Right forelimb (tissue), 1 donor: ENCODE data around the gene IGSF21.

ENCODE experiments used
- DNase-seq: peaks from one replicate; pipeline ENCODE4 v3.0.0-alpha.2; 2018

Gene IGSF21

GRCh38 chr1:18376661-18377060, 269.1 kb downstream of the IGSF21 start:
- no peak for DNase-seq

DNA sequence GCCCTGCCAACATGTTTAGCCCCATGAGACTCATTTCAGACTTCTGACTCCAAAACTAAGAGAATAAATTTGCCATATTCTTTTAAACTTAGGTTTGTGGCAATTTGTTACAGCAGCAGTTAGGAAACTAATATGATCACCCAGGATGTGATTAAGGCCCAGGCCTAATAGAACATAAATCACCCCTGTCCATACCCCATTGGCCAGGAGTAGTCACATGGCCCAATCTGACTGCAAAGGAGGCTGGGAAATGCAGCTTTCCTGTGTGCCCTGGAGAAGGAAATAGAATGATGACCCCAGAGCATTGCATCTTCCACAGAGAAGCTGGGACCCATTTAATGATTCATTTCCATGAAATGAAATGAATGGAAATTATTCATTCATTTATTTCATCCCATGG, 272.7 kb downstream of the IGSF21 start:
- DNase-seq: no peak

DNA sequence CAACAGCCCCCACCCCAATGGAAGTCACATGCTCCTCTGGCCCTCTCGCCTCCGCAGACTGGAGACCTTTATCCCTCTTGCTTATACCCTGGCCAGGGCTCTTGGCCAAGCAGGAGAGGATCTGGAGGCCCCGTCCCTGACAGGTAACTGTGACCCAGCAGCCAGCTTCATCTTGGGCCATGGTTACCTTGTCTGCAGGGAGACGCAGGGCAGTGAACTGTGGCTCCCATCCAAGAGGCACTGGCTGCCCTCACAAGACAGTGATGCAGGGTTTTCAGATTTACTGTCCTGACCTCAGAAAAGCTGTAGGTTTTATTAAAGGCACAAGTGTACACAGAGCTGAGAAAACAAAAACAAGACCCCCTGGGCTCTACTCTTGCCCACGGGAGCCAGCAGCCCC, 276.5 kb downstream of the IGSF21 start:
- no peak for DNase-seq

DNA sequence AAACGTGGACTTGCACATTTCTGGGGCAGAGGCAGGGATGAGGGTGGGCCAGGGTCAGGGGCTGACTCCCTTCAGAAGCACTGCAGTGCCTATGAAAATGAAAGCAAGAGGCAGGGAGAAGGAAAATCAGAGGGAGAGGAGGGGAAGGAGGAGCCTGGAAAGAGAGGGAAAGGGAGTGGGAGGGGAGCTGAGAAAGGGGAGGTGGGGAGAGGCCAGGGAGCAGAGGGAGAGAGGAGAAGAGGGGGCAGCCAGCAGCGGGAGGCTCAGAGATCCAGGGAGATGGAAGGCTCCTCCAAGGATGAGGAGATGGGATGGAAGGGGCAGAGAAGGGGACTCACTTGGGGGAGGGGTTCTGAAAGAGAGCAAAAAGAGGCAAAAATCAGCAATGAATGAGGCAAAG, 276.9 kb downstream of the IGSF21 start:
- no peak for DNase-seq

DNA sequence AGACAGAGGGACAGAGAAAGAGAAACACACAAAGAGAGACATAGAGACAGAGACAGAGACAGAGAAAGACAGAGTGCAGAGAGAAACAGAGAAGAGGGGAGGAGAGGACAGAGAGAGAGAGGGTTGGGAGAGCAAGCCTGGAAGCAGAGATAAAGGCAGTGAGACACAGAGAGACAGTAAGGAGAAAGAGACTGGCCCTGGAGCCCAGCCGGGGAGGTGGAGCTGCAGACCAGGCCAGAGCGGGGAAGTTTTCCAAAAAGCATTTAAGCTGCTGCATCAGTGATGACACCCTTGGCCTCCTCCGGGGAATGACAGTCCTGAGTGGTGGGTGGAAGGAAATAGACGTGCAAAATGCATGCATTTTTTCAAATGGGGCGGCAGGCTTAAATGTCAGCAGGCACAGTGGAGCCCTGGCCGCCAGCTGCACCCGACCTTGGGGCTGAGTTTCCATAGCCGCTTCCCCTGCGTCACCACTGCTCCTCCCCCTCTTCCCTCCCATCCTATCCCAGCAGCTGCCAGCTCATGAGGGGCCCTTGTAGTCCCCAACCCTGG, 277.7 kb downstream of the IGSF21 start:
- peak; percentile 81 for DNase-seq

DNA sequence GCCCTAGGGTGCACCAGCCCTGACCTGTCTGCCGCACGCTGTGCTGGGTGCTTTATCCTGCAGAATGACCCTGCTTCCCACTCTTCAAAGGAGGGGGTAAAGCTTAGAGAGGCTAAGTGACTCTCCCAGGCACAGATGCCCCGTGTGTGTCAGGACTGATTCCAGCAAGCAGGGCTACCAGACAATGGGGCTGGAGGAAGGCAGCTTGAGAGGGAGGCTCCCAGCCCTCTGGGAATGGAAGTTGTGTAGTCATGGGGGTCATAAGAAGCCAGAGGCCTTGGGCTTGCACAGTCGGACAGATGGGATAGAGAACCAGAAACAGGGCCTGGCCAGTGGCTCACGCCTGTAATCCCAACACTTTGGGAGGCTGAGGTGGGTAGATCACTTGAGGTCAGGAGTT, 279.0 kb downstream of the IGSF21 start:
- no peak for DNase-seq

DNA sequence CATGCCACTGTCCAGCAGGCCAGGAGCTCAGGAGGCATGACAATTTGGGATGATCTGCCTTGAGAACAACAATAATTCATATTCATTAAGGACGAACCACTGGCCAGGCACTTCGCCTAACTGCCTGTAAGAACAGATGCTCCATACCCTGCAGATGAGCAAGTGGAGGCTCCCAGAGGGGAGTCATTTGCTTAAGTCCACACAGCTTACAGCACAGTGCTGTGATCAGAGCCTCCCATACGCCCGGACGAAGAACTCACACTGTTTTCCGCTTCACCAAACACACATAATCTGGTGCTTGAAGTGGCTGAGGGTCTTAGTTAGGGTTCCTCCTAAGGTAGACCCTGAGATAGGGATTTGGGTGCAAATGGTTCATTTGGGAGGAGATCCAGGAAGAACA, 279.7 kb downstream of the IGSF21 start:
- no peak for DNase-seq

- DNase-seq: no peak
Observed at GRCh38 chr1:18390953-18391352, 283.4 kb downstream of the IGSF21 start.

DNA sequence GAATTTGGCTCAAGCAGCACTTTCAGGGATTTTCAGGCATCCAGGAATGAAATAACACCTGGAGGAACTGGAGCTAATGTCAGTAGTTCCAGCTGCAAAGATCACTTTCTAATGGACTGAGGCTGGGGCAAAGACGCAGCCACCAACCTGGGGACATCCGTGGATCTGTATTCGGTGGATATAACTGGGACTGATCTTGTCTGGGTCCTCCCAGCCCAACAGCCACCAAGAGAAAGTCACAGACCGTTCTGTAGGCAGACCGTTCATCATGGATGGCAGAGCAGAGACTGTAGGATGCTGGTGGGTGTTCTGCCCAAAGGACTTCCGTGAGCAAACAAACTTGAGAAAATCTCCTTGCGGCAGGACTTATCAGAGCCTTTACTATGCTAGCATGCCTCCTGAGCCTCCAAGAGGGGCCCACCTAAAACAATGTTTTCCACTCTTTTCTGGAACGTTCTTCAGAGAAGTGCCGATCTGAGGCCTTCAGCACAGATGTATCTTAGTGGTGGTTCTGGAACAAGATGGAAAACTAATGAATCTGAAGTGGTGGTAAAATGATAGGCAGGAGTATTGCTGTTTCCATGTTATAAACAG, 287.1 kb downstream of the IGSF21 start:
- no peak for DNase-seq

DNA sequence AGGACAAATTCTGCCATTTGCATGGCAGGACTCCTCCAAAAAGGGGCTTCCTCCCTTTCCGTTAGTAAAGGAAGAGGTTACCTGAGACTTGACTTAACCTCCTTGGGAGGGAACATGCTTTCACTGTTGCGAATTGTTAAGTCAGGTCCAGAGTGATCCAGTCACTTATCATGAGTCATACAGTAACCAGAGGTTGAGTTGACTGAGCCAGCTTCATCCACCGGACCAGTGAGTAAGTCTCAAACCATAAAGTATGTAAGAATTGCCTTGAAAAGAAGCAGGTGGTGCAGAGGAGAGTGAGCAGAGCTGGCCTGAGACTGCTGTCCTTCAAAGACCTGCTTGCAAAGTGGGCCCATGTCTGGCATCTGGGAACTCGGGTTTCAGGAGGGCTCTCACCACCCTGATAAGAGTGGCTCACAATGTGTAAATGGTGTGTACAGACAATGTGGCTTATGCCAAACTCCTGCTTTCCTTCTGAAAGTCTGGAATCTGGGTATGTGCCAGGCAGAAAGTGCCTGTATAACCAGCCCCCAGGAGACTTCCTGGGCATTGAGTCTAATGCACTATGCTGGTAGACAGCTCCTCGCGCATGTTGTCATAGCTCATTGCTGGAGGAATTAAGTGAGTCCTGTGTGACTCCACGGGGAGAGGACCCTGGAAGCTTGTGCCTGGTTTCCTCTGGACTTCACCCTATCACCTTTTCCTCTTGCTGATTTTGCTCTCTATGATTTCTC, 288.8 kb downstream of the IGSF21 start:
- no peak for DNase-seq

DNA sequence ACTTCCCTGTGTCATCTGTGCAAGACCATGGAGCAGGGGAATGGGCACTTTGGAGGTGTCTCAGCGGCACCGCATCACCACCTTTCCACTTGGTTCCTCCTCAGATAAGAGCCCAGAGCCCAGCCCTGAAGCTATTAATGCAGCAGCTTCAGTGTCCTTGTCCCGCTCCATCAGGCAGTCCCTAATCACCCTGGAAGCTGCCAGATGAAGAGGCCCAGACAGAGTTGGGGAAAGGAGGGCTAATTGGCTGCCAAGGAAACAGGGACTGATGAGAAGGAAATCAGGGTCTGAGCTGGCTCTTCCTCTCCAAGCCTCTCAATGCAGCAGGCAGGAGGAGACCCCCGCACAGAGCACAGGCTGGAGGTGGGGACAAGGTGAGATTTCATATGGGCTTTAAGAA, 290.0 kb downstream of the IGSF21 start:
- DNase-seq: no peak

GRCh38 chr1:18398791-18399530, 291.4 kb downstream of the IGSF21 start:
- no peak for DNase-seq

GRCh38 chr1:18400347-18401102, 292.9 kb downstream of the IGSF21 start:
- no peak for DNase-seq

DNA sequence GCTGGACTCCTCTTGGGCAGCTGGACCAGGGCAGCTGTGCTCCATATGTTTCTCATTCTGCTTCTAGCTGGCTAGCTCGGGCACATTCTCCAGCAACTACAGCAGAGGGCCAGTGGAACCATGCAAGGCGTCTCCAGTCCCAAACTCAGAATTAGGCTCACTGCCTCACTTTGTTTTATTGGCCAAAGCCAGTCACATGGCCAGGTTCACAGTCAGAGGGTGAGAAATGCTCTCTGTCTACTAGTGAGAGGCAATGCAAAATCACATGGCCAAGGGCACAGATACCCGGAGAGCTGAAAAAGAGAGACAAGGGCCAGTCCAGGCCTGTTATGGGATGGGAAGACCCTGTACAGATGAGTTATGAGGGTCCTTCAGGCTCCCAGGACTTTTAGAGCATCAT, 294.3 kb downstream of the IGSF21 start:
- no peak for DNase-seq

DNA sequence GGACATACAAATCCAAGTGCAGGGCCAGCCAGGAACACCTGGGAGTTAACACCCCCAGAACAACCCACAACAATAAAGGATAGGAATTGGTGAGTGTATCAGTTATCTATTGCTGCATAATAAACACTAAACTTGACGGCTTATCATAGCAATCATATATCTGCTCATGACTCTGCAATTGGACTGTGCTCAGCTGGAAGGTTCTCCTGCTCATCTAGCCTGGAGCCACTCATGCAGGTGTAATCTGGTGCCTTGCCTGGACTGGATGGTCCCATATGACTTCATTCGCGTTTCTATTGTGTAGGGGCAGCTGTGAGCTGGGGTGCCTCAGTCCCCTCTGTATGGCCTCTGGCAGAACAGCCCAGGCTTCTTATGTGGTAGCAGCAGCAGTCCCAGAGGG, 296.9 kb downstream of the IGSF21 start:
- DNase-seq: no peak

- DNase-seq: no peak
Observed at GRCh38 chr1:18407166-18408045, 299.8 kb downstream of the IGSF21 start.

DNA sequence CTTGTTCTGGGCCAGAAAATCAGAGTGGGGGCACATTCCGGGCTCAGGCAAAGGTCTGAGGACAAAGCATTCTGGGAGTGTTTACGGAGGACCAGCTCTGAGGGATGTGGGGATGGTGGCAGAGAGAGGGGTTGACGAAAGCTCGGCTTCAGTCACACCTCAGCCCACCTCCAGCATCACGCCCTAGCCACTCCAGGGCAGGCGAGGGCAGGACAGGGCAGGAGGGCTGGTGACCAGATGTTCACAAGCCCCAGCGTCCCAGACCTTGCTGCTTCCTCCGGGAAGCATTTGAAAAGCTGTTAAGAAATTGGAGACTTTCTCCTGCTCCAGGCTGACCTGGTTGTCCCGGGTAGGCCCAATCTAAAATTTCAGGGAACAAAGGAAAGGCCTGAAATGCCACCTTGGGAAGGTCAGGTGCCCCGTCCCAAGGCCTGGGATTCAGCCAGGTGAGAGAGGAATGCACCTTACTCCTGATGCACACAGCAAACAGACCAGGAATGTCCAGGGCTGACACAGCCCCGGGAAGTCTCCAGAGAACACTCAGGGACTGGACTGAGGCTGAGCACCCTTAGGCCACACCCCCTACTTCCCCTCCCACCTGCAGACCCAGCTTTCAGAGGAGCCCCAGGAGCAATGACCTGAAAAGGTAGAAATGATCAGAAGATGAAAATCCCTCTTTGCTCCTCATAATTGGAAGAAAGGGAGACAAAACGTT, 301.2 kb downstream of the IGSF21 start:
- no peak for DNase-seq

DNA sequence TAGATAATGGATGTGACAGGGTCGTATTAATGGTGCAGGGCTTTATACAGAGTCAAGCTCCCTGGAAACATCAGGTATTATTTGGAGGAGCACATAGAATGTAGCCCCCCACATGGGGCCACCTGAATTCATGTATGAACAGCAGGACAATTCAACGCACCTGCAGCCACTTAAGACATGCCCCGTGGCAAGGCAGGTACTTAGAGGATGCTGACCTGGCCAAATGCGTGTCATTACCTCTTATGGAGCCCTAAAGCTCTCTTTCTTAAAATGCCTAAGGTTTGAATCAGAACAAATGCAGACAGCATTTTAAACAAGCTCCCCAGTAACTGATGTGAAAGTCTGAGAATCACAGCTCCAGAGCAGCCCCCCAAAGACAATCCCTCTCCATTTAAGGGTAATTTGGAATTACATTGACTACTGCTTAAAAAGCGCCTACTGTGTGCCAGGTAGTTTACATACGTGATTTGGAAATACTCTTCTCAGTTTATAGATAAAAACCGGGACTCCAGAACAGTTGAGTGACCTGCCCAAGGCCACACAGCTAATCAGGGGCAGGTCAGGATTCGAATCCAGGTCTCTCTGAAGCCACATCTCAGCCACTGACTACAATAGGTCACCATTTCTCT, 302.1 kb downstream of the IGSF21 start:
- no peak for DNase-seq

- DNase-seq: no peak
Observed at GRCh38 chr1:18410407-18410806, 302.8 kb downstream of the IGSF21 start.

- no peak for DNase-seq
Observed at GRCh38 chr1:18411321-18411720, 303.7 kb downstream of the IGSF21 start.
